ENCODE measurements around the gene SCGB3A2.

- TF ChIP-seq, protein P1, sequence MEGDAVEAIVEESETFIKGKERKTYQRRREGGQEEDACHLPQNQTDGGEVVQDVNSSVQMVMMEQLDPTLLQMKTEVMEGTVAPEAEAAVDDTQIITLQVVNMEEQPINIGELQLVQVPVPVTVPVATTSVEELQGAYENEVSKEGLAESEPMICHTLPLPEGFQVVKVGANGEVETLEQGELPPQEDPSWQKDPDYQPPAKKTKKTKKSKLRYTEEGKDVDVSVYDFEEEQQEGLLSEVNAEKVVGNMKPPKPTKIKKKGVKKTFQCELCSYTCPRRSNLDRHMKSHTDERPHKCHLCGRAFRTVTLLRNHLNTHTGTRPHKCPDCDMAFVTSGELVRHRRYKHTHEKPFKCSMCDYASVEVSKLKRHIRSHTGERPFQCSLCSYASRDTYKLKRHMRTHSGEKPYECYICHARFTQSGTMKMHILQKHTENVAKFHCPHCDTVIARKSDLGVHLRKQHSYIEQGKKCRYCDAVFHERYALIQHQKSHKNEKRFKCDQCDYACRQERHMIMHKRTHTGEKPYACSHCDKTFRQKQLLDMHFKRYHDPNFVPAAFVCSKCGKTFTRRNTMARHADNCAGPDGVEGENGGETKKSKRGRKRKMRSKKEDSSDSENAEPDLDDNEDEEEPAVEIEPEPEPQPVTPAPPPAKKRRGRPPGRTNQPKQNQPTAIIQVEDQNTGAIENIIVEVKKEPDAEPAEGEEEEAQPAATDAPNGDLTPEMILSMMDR (IDR thresholded peaks at IDR 0.05) = no peak
- TF ChIP-seq POLR2A (IDR thresholded peaks at IDR 0.05) = no peak
These were observed 21.7 kb upstream of the SCGB3A2 start for GRCh38 chr5:147856801-147857200.
